ENCODE measurements around the gene TUFM.

DNA sequence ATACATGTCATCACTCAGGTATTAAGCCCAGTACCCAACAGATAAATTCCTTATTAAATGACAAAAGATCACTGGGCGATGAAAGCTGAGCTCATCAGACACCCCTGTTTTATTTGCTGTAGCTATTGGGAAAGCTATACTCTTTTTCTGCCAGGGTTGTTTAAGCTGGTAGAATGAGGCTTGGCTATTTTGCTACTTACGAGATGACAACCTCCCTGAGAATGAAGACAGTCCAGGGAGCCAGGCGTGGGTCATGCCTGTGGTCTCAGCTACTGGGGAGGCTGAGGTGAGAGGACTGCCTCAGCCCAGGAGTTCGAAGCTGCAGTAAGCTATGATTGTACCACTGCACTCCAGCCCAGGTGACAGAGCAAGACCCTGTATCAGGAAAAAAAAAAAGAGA is 13.2 kb upstream of the TUFM start:
- TF ChIP-seq, protein P1, sequence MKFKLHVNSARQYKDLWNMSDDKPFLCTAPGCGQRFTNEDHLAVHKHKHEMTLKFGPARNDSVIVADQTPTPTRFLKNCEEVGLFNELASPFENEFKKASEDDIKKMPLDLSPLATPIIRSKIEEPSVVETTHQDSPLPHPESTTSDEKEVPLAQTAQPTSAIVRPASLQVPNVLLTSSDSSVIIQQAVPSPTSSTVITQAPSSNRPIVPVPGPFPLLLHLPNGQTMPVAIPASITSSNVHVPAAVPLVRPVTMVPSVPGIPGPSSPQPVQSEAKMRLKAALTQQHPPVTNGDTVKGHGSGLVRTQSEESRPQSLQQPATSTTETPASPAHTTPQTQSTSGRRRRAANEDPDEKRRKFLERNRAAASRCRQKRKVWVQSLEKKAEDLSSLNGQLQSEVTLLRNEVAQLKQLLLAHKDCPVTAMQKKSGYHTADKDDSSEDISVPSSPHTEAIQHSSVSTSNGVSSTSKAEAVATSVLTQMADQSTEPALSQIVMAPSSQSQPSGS (IDR thresholded peaks at IDR 0.05; ENCODE audit: low read length), result no peak
- TF ChIP-seq, protein P2, sequence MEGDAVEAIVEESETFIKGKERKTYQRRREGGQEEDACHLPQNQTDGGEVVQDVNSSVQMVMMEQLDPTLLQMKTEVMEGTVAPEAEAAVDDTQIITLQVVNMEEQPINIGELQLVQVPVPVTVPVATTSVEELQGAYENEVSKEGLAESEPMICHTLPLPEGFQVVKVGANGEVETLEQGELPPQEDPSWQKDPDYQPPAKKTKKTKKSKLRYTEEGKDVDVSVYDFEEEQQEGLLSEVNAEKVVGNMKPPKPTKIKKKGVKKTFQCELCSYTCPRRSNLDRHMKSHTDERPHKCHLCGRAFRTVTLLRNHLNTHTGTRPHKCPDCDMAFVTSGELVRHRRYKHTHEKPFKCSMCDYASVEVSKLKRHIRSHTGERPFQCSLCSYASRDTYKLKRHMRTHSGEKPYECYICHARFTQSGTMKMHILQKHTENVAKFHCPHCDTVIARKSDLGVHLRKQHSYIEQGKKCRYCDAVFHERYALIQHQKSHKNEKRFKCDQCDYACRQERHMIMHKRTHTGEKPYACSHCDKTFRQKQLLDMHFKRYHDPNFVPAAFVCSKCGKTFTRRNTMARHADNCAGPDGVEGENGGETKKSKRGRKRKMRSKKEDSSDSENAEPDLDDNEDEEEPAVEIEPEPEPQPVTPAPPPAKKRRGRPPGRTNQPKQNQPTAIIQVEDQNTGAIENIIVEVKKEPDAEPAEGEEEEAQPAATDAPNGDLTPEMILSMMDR (IDR thresholded peaks at IDR 0.05; ENCODE audit: control extremely low read depth in 1 of 3, insufficient read depth in 1 of 3, low read depth in 1 of 3, low read length in 3 of 3), result no peak
- TF ChIP-seq EZH2 (IDR thresholded peaks at IDR 0.05; ENCODE audit: low read depth, low read length, severe bottlenecking), result no peak
- no peak for TF ChIP-seq POLR2A (IDR thresholded peaks at IDR 0.05; ENCODE audit: control extremely low read depth in 1 of 2, low read depth in 2 of 2, low read length in 2 of 2)
- TF ChIP-seq SIN3A (conservative IDR thresholded peaks at IDR 0.05 in 1 of 2, IDR thresholded peaks at IDR 0.05 in 1 of 2; ENCODE audit: low read depth in 1 of 2, low read length in 2 of 2), result no peak
- TF ChIP-seq, protein P3, sequence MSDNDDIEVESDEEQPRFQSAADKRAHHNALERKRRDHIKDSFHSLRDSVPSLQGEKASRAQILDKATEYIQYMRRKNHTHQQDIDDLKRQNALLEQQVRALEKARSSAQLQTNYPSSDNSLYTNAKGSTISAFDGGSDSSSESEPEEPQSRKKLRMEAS (IDR thresholded peaks at IDR 0.05), result no peak
- no peak for TF ChIP-seq CEBPB (IDR thresholded peaks at IDR 0.05; ENCODE audit: low read depth, low read length)

Measured in H1 (cell line).